NCI-H226 (cell line): ENCODE measurements around the gene CDH4.
A peak's percentile ranks its signal among the peaks of the same experiment; 100 is the strongest.

ENCODE experiments used
- DNase-seq: peaks from one replicate; pipeline ENCODE4 v3.0.0-alpha.2; 2015

CDH4 gene

DNA sequence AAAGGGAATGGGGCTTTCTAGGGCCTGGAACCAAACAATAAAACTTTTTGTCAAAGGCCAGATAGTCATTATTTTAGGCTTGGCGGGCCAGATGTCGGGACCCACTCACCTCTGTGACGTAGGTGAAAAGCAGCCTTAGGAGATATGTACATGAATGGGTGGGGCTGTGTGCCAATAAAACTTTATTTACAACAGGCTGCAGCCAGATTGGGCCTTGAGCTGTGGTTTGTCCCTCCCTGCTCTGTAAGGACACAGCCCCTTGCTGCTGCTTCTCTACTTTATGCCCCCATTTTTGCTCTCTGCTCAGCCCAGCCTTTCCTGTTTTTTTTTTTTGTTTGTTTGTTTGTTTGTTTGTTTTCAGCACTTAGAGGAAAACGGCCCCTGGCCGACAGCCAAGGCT, 32.7 kb downstream of the CDH4 start:
- no peak for DNase-seq

DNA sequence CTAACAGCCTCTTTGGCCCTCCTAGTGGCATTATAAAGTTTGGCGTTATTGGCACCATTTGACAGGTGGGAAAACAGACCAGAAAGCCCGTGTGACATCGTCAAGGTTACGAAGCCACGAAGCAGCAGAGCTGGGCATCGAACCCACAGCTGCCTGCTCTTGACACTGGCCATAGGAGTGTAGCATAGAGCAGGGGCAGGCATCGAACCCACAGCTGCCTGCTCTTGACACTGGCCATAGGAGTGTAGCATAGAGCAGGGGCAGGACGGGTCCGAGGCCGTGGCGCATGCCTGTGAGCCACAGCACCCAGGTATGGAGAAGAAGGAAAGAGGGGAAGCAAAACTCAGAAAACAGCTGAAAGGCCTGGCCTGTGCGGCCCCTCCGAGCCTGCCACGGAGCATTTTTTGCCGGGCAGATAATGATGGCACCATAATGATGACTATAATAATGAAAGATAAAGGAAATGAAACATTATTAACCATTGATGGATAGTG, 33.1 kb downstream of the CDH4 start:
- no peak for DNase-seq

DNA sequence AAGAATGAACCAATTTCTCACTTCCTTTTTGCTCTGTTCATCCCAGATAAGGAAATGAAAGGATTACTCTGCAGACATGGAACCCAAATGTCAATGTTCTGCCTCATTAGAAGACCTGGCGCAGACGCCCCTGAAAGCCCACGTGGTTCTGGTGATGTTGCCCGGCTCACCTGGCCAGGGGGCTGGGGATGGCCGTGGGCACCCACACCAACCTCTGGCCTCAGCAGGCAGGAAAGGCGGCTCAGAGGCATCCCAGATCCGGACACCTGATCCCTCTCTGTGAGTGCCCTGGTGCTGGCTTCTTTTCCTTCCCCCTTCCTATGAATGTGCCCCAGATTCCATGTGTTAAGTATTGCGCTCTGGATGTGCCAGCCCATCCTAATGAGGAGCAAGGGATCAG, 33.6 kb downstream of the CDH4 start:
- DNase-seq: no peak

DNA sequence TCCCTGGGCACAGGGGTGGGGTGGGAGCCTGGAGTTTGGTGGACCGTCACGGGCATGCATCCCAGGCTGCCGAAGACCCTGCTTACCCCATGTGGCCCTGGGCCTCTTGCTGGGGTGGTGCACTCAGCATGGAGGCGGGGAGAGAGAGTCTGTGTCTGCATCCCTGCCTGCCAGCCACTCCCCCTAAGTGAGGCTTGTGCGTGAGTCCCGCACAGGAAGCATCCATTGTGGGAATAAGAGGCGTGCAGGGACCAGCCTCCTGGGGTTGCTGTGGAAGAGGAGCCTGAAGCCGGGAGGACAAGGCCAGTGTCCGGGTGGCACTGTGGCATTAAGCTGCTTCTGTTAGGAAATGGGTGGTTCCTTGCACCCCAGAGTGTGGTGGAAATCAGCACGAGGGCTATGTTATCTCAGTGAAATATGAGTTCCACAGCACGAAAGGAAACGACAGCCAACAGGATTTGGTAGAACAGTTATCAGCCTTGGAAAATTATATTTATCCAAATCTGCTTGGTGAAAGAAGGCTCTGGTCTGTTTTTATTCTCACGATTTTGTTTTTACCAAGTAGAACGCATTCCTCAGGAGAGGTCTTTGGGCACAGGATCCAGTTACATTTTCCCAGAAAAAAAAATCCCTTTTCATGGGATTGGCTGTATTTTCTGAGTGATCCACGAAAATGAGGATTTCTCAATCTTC, 35.7 kb downstream of the CDH4 start:
- no peak for DNase-seq

DNA sequence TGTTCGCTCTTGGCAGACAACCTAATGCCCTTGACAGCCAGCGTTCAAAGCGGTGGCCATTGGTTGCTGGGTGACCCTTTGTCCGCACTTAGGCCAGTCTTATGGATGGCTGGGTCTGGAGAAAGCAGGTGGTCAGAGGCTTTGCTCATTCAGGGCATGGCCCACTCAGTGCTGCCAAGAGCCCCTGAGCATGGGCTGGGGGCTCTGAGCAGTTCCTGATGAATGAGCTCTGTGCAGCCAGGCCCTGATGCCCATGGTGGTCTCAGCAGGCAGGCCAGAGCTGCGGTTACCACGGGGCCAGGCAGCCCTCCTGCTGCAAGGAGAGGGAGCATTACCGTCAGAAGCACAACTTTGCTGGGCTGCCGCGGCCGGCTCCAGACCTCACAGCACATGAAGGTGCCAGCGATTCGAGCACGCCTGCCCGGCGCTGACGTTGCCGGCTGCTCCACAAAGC, 36.3 kb downstream of the CDH4 start:
- no peak for DNase-seq

DNA sequence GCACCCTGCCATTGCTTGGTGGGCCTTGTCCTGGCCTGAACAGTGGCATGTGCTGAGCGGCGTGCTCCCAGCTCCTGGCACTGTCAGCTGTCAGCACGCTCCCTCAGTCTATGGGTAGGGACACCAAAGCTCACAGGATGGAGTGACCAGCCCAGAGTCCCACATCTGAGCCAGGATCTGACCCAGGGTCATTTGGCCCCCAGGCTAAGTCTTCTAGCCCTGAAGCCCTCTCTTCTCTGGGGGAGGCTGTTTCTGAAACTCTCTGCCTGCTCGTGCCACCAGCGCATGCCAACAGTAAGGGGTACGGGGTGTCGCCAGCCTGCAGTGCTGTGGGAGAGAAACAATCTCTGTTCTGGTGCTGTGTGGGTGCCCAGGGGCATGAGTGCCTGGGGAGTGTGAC, 37.1 kb downstream of the CDH4 start:
- DNase-seq: no peak

DNA sequence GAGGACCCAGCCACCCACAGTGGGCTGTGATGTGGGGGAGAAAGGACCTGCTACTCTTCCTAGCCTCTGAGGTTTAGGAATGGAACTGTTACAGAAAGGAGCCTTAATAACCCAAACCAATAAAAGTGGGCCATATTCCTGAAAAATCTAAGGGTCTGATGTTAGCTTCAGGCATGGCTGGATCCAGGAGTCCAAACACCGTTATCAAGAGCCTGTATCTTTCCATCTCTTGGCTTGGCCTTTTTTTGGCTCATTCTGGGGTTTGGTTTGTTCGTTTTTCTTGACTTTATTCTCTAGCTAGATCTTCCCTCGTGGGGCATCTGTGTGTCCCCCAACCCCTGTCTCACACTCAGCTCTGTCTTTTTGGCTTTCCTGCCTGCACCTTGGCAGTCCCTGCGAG, 38.7 kb downstream of the CDH4 start:
- no peak for DNase-seq

DNA sequence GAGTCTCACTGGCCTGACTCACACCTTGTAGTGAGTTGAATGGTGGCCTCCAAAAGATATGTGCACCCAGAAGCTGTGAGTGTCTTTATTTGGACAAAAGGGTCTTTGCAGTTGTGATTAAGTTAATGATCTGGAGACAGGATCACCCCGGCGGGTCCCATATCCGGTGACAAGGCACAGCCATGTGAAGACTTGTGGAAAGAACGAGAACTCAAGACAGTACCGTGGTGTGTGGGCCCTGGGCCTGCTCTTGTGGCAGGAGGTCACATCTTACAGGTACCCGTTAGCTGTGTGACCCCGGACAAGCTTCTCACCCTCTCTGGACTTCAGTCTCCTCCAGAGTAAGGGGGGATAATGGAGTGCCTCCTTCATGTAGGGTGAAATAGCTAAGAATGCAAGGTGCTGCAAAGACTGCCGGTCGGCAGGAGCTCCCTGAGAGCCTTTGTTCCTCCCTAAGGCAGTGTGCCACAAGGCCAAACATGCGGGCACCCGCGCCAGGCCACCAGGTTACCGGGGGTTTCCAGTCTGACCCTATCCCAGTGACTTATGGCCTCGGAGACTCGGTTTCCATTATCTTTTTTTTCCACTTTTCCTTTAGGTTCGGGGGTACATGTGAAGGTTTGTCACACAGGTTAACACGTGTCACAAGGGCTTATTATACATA, 39.2 kb downstream of the CDH4 start:
- no peak for DNase-seq

DNA sequence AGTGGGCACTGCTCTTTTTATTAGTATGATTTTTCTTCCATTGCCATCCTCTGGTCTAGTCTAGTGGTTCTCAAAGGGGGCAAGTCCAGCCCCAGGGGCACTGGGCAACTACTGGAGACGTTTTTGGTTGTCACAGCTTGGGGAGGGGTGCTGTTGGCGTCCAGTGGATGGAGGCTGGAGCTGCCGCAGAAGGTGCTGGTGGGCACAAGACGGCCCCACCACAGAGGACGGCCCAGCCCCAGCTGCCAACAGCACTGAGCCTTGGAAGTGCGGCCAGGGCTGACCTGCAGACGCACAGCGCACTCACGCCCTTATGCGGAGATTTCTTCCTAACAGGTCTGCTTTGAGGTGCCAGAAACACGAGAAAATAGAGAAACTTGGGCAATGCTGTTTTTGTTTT, 40.3 kb downstream of the CDH4 start:
- DNase-seq: no peak

DNA sequence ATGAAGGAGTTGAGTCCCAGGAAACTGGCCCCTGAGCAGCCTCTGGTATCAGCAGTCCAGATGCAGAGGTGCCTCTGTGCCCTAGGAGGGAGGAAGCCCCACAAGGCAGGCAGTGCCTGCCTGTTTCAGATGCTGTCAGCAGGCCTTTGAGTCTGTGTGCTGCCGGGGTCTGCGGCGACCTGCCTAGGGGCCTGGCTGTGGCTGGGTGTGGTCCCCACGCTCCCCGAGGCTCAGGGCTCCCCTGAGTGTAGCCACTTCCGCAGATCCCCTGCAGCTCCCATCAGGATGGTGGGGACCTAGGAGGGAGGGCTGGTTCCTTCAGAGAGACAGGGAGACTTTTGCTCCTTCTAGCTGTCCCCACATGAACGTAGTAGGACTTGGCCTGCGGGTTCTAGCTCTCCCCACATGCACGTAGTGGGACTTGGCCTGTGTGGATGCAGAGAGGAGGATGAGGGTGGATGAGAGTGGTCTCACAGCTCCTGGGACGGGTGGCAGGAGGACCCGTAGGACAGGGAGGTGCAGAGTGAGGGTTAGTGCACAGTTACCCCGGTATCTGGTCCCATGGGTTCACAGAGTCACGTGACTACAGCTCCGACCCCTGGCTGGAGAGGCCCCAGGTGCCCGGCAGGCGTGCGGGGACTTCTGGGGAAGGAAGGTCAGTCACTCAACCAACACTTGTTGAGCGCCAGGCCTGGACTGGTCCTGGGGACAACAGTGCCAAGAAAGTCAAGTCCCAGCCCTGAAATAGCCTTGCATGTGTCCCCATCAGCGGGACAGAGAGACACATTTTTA, 41.0 kb downstream of the CDH4 start:
- no peak for DNase-seq

DNA sequence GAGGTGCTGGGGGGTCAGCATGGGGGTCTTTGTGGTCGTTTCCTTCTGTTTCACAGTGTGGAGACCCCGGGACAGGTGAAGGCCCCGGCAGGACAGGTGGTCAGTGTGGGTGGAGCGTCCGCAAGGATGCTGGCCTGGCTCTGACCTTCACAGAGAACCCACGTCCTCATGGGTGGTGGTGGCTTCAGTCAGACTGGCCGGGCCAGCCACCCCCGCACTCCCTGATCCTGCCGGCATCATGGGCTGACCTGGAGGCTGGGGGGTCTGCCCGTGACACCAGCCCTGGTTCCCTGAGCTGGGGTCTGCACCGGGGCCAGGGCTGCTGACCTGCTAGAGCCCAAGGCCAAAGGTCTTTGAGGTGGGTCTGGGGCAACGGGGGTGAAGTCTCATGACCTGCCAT, 41.9 kb downstream of the CDH4 start:
- no peak for DNase-seq

DNA sequence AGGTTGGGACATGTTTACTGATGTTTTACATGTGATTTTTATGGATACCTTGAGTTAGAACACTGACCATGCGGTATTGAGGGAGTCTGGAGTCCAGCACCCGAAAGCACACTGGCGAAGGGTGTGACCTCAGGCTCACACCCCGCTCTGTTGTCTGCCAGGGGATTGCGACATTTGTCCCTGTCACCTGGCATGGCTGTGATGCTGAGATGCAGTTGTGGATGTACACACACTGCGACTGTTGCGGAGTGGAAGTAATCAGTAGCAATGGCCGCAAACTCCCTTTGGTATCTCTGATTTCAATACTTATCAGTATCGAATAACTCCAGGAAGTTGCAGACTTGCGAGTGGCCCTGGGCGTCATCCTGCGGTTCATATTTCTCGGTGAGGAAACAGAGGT, 43.2 kb downstream of the CDH4 start:
- DNase-seq: no peak

DNA sequence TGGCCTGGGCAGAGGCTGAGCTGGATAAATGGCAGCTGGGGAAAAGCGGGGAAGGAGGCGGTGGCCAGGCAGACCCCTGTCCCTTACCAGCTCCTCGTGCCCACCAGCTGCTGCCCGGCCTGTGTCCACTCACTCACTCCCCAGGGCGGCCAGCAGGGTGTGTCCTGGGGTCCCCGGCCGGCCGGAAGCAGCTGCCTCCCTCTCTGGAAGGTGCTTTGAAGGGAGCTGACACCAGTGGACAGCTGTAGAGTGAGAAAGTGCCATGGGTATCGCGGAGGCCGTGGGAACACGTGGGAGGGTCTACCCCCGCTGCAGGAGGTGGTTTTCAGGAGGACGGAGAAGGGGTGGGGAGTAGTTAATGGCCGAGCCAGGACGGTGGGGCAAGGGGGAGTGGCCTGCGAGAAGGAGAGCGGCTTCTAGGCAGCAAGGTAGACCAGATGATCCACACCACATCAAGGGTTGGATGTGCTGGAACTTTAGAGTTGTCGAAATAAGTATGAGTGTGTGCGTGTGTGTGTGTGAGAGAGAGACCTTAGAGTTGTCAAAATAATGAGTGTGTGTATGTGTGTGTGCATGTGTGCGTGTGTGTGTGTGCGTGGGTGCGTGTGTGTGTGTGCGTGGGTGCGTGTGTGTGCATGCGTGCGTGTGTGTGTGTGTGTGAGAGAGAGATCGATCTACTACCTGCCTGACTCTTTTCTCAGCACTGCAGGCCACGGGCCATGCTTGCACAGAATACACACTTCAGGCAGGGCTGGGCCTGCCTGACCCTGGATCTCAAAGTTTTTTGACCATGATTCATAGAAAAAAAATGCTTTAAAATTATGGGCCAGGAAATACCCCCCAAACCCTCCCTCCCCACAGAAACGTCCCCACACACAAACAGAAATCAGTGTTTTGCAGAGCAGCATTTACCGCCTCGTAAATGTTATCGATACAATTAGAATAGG, 43.9 kb downstream of the CDH4 start:
- DNase-seq: peak; percentile 27

DNA sequence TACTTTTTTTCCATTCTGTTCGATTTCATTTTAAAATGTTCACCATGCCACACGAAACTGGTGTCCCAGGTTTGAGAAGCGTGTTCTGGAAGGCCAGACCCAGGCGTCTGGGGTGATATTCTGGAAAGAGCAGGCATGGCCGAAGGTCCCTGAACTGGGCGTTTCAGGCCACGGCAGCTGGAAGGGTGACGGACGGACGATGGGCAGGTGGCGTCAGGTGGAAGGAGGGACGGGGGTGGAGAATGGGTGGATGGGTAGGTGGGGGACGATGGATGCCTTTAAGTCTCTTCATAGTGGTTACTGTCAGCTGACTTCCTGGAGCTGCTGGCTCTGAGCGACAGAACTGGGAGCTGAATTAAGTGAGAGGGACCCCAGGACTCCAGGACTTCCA, 44.6 kb downstream of the CDH4 start:
- no peak for DNase-seq

DNA sequence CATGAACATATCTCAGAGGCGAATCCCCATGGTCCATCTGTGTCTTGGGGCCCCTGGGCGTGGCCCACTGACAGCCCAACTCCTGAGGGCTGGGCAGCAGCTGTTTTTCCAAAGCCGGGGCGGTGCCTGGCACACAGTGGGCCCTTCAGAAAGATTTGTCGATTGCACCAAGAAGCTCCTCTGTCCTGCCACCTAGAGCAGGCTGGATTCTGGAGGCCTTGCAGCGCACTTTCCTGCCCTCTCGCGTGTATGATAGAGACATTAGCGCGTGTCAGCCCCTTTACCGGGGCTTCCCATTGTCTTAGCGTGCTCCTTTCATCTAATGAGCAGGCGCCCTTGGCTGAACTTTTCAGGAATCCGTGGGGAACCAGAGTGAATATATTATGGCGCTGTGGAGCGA, 45.4 kb downstream of the CDH4 start:
- DNase-seq: no peak

DNA sequence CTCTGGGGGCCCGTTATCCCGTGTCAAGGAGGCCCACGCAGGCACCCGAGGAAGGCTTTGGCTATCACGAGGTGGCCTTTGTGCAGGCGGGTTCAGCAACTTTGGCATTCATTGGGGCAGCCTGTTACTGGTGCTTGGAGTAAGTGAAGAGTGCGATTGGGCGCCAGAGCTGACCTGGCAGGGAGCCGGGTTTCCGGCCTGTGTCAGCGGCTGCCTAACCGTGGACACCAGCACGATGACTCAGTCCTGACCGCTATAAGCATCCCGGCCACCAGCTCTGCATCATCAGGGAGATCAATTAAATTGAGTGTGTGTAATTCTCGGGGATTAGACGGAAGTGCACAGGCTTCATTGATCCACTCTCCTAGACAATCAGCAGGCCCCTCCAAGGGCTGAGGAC, 45.9 kb downstream of the CDH4 start:
- DNase-seq: no peak

DNA sequence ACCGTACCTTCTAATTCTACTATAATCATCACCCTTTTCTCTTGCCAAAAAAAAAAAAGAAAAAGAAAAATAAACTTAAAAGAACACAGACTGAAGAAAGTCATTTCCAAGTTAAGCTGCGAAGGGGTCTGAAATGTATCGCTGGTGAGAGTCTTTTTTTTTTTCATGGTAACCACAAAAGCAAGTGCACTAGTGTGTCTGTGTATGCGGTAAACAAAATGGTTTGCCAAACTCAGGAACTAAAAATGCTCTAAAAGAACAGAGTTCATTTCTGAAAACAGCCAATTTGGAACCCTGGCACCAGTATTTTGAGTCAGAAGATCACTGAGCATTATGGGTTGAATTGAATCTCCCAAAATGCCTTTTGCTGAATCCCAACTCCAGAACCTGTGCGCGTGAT, 46.6 kb downstream of the CDH4 start:
- DNase-seq: no peak

DNA sequence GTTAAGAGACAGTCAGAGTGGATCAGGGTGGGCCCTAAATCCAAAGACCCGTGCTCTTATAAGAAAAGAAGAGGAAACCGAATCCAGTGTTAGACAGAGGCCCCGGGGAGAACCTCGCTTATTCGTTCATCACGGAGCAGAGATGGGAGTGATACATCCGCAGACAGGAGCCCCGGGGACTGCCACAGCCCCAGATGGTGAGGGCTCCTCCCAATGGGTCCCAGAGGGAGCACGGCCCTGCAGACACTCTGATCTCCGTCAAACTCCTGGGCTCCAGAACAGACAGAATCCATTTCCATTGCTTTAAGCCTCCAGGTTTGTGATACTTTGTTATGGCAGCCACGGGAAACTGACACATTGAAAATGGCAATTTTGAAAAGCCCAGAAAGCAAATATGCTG, 47.0 kb downstream of the CDH4 start:
- no peak for DNase-seq

DNA sequence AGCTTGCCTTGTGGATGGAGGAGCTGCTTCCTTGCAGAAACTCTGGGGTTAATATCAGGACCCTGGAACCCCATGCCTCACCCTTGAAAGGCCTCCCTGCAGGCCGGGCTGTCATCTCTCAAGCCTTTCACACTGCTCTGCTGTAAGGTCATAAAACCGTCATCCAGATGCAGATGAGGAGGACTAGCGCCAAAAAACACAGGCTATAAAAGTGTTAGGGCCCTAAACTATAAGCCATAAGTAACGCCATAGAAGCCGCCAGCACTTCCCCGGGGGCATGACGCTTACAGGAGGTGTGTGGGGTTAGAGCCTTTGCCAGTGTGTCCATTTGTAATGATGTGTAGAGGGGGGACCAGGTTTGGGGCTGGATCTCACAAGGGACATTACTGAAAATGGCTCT, 47.6 kb downstream of the CDH4 start:
- no peak for DNase-seq

DNA sequence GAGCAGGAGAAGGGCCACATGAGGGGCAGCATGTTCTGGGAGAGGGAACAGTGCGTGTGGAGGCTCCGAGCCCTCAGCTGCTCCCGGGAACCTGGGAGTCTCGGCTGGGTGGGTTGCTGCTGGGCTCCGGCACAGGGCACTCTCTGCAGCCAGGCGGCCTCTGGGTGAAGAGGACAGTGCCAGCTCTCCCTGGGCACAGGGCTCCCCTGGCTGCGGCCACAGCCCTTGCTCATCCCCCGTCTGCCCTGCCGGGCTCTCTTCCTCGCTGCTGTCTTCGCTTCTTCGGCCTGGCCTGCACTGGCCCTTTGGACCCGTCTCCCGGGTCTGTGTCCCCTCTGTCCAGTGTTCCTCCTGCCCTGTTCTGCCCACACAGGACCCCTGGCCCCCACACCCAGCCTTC, 48.2 kb downstream of the CDH4 start:
- no peak for DNase-seq

DNA sequence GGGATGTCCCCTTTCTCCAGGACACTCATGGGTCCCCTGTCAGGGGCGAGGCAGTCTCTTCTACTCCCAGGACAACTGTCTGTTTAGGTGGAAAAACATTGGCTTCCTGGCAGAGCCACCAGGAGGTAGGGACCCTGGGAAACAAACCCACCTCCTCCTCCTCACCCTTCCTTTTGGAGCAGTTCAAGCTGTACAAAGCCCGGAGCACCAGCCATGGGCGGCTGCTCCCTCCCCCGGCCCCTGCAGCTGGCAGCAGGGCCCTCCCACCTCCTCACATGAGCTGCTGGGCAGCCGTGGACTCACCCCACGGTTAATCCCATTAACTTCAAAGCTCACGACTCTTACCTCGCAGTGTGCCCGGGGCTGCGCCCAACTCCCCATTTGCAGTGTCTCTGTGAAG, 48.6 kb downstream of the CDH4 start:
- DNase-seq: no peak

DNA sequence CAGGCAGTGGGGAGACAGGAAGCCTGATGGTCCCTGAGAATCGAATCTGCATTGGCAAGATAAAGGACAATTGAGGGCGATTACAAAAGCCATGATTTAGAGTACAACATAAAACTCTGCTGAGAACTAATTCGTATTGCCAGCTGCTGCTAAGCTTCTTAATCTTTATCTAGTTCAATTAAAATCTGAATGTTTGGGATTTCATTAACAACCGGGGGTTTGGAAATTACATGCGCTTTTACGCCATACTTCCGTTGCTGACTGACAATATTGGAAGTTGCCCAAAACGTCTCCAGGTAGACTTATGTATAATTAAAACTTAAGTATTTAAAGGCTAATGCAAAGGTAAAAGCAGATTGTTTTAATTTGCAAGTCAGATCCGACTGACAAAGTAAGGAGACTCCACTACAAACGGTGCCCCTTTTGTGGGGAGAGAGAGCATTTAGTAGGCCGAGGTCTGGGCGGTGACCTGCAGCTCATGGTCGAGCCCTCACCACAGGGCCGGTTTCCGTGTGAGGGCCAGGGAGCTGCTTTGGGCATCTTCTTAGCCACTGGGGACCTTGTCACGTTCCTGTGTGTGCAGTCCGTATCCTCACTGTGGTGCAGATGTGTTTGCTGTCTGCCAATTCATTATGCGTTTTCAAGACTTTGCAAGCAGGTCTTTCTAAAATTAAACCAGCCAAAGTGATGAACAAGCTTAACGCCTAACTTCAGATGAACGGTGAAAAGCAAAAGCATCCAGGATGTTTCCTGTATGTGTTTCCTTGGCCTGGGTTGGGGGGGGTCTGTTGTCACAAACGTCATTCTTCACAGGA, 49.9 kb downstream of the CDH4 start:
- no peak for DNase-seq
